Bronchial epithelial cell (primary cell): ENCODE results near the gene MPP3. TPM values are rescaled to one million over a fixed set of nuclear protein-coding genes. Genes with fewer than 3 reads are reported as not detected.

Source experiments
- DNase-seq: peaks from one replicate; pipeline ENCODE4 v3.0.0-alpha.2; 2010; ENCODE audit warnings: low read depth
- FAIRE-seq: peaks from 2 replicates; lab custom pipeline; 2011; peaks lifted over from hg19 to GRCh38; lab: Jason Lieb, UNC
- H3K27me3 ChIP-seq: 2 replicates; pipeline ENCODE4 v1.5.1; 2011; ENCODE audit warnings: low read length; ENCODE audit not compliant: control insufficient read depth, insufficient read depth
- H3K36me3 ChIP-seq: 2 replicates; pipeline ENCODE4 v1.5.1; 2011; ENCODE audit warnings: low read length; ENCODE audit not compliant: control insufficient read depth, insufficient read depth
- H3K4me3 ChIP-seq: 2 replicates; pipeline ENCODE4 v1.5.1; 2011; ENCODE audit warnings: mild to moderate bottlenecking, low read depth, low read length, control low read depth
- total RNA-seq: library from RNA; depleted of rRNA; stranded (reverse); fragments of >200 nt; gene quantifications from 2 replicates; pipeline ENCODE4 v1.2.1, GENCODE V29; 2014
- TF ChIP-seq, protein P1 (sequence below): IDR thresholded peaks from 2 replicates; pipeline ENCODE4 v1.5.1; 2011; ENCODE audit warnings: mild to moderate bottlenecking, moderate library complexity, low read length, control low read depth, inconsistent platforms; ENCODE audit not compliant: insufficient read depth, severe bottlenecking

MPP3 gene
- total RNA-seq, 1 donor from 2014 or later = 9.7 TPM

- no peak for FAIRE-seq
- TF ChIP-seq, protein P1, sequence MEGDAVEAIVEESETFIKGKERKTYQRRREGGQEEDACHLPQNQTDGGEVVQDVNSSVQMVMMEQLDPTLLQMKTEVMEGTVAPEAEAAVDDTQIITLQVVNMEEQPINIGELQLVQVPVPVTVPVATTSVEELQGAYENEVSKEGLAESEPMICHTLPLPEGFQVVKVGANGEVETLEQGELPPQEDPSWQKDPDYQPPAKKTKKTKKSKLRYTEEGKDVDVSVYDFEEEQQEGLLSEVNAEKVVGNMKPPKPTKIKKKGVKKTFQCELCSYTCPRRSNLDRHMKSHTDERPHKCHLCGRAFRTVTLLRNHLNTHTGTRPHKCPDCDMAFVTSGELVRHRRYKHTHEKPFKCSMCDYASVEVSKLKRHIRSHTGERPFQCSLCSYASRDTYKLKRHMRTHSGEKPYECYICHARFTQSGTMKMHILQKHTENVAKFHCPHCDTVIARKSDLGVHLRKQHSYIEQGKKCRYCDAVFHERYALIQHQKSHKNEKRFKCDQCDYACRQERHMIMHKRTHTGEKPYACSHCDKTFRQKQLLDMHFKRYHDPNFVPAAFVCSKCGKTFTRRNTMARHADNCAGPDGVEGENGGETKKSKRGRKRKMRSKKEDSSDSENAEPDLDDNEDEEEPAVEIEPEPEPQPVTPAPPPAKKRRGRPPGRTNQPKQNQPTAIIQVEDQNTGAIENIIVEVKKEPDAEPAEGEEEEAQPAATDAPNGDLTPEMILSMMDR = no peak
- H3K4me3 ChIP-seq = no peak overlapping the region
- peaks cover 13% of the 10 kb centered on the region for H3K27me3 ChIP-seq
- DNase-seq = no peak
- H3K36me3 ChIP-seq = no peaks in the 10 kb centered on the region
Observed at GRCh38 chr17:43861960-43862359, 29.0 kb upstream of the MPP3 start.

DNA sequence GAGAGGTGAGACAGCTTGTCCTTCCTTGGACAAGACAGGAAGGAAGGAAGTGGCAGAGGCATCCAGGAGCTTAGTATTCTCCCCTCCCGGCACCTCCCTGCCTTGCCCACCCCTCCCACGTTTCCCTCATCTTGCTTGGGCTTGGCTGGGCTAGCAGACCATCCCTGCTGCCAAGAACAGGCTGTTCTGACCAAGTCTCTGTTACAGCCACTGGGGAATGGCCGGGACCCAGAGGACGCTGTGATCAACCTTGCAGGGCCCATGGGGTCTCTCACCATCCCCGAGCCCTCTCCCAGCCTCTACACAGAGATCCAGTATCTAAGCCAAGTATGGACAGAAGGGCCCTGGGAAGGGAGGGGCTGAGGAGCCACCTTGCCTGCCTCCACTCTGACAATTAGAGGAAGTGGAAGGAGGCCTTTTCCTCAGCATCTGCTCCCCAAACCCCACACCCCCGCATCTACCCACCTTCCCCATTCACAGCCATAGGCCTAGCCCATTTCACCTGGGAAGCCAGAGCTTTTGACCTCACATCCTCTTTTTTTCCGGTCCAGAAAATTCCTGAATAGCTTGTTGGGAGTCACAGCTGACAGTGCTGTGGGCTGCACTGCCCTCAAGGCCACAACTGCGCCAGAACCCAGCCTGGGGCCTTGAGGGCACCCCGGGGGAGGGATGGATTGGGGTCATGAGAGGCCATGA lies 28.1 kb upstream of the MPP3 start:
- no peak for DNase-seq
- Histone ChIP-seq H3K4me3 (no peak overlapping the region), H3K36me3 (no peaks in the 10 kb centered on the region), H3K27me3 (peaks cover 17% of the 10 kb centered on the region)
- FAIRE-seq = no peak
- TF ChIP-seq, protein P1 = no peak

GRCh38 chr17:43860077-43860725 lies 27.3 kb upstream of the MPP3 start:
- DNase-seq (no peak), FAIRE-seq (no peak)

DNA sequence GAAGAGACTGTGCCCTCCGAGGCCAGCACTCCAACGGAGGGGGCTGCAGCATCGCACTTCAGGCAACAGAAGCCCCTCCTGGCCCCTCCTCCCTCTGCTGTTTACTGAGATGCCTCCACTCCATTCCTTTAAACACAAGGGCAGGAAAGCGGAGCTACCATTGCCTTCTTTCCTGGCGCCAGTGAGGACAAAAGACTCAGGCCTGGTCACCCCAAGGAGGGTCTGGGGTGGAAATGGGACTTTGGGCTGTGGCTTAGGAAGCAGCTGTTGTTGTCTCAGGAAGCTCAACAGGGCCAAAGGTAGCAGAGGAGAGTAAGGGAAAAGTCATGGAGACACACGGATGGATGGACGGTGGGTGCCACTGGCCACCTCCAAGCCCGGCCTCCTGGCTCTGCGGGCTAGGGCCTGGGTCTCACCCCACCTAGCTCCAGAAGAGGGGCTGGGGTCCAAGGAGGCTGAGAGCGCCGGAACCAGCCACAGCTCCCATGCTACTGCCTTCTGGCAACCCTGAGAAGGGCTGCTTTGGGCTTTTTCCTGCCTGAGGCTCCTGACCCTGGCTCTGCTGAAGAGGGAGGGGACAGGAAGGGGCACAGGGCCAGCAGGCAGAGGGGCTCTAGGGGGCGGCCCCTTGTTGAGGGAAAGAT lies 25.1 kb upstream of the MPP3 start:
- H3K27me3 ChIP-seq = peaks cover 17% of the 10 kb centered on the region
- FAIRE-seq (no peak), DNase-seq (no peak)
- no peak overlapping the region for H3K4me3 ChIP-seq
- TF ChIP-seq, protein P1 = no peak
- no peaks in the 10 kb centered on the region for H3K36me3 ChIP-seq

More at GRCh38 chr17:43860077-43860725, 27.3 kb upstream of the MPP3 start:
- H3K4me3 ChIP-seq = no peak overlapping the region
- no peaks in the 10 kb centered on the region for H3K36me3 ChIP-seq
- H3K27me3 ChIP-seq = peaks cover 17% of the 10 kb centered on the region
- TF ChIP-seq, protein P1 = no peak

DNA sequence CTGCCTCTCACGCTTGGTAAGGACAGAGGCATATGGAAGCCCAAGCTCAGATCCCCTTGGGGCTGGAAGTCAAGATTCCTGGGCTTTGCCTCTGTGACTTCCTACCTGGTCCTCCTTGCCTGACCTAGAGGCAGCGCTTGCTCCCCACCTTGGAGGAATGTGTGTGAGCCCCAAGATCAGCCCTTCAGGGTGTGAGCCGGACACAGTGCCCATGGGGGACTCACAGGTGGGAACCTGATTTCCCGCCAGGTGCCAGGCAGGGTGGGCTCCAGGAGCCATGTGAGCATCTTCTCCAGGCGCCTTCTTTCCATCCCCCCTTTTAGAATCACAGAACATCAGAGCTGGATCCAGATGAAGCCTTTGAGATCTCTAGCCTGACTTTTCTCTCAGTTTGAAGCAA lies 24.2 kb upstream of the MPP3 start:
- H3K36me3 ChIP-seq = no peaks in the 10 kb centered on the region
- FAIRE-seq (no peak), DNase-seq (no peak)
- TF ChIP-seq, protein P1 = no peak
- H3K27me3 ChIP-seq = peaks cover 16% of the 10 kb centered on the region
- no peak overlapping the region for H3K4me3 ChIP-seq
